ENCODE measurements around the gene CPPED1.

Gene CPPED1

GRCh38 chr16:12672986-12673385 lies 130.7 kb downstream of the CPPED1 start:
- Histone ChIP-seq H3K9me3 (replicated peaks in 1 of 11) (peaks cover 19 to 39% (median 27%) of the 10 kb centered on the region in 11 experiments), H4K20me1 (peaks cover 0 to 63% (median 11%) of the 10 kb centered on the region in 11 experiments; a peak in 10 of 22 replicates), H3K27me3 (no peaks in the 10 kb centered on the region), H3K4me2 (peak overlapping the region in 9 of 11 experiments; percentile 22 to 79 (median 57); a peak in 16 of 22 replicates), H3K9ac (peak overlapping the region in 3 of 11 experiments; percentile 11 to 50 (median 15); a peak in 3 of 22 replicates), H3K27ac (no peak overlapping the region), H3K4me1 (peaks cover 30 to 59% (median 54%) of the 10 kb centered on the region in 10 experiments), H3K4me3 (no peak overlapping the region), H3K36me3 (peaks cover 8 to 88% (median 25%) of the 10 kb centered on the region in 11 experiments; a peak in 18 of 22 replicates)
- TF ChIP-seq Cebpa-rat (IDR thresholded peaks at IDR 0.05), result no peak

DNA sequence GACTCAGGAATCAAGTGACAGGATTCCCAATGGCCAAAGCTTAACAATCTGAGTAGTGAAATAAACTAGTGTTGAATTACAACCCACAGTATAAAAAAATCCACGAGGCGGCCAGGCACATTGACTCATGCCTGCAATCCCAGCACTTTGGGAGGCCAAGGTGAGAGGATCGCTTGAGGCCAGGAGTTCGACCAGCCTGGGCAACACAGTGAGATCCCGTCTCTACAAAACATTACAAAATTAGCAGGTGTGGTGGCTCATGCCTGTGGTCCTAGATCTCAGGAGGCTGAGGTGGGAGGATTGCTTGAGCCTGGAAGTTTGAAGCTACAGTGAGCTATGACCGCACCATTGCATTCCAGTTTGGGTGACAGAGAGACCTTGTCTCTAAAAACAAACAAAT lies 133.8 kb downstream of the CPPED1 start:
- peaks cover 34 to 61% (median 49%) of the 10 kb centered on the region in 11 experiments for H3K9me3 ChIP-seq (replicated peaks in 1 of 11)
- no peak for TF ChIP-seq Cebpa-rat (IDR thresholded peaks at IDR 0.05)
- H3K36me3 ChIP-seq, result peaks cover 8 to 100% (median 35%) of the 10 kb centered on the region in 11 experiments; a peak in 19 of 22 replicates

GRCh38 chr16:12667909-12668308 lies 135.8 kb downstream of the CPPED1 start:
- Histone ChIP-seq H3K4me3 (no peak overlapping the region; a peak in 1 of 20 replicates), H3K9ac (no peak overlapping the region), H4K20me1 (peaks cover 0 to 44% (median 0%) of the 10 kb centered on the region in 11 experiments; a peak in 6 of 22 replicates), H3K27me3 (no peaks in the 10 kb centered on the region), H3K9me3 (replicated peaks in 1 of 11) (peaks cover 36 to 61% (median 49%) of the 10 kb centered on the region in 11 experiments), H3K27ac (no peak overlapping the region), H3K4me1 (peaks cover 0 to 16% (median 3%) of the 10 kb centered on the region in 10 experiments; a peak in 13 of 20 replicates), H3K4me2 (no peak overlapping the region), H3K36me3 (peaks cover 18 to 100% (median 54%) of the 10 kb centered on the region in 11 experiments; a peak in 21 of 22 replicates)
- TF ChIP-seq Cebpa-rat (IDR thresholded peaks at IDR 0.05), result no peak

More for the DNA sequence above, 133.8 kb downstream of the CPPED1 start:
- Histone ChIP-seq H3K27ac (no peak overlapping the region), H3K27me3 (no peaks in the 10 kb centered on the region), H3K9ac (no peak overlapping the region), H3K4me2 (no peak overlapping the region), H3K4me1 (peaks cover 15 to 29% (median 23%) of the 10 kb centered on the region in 10 experiments), H3K4me3 (no peak overlapping the region), H4K20me1 (peaks cover 0 to 58% (median 0%) of the 10 kb centered on the region in 11 experiments; a peak in 6 of 22 replicates)

- no peak overlapping the region for H3K27ac ChIP-seq
- no peak overlapping the region for H3K9ac ChIP-seq
- H3K27me3 ChIP-seq, result no peaks in the 10 kb centered on the region
- peaks cover 15 to 100% (median 56%) of the 10 kb centered on the region in 11 experiments; a peak in 21 of 22 replicates for H3K36me3 ChIP-seq
- H3K4me1 ChIP-seq, result peaks cover 0 to 7% (median 0%) of the 10 kb centered on the region in 10 experiments; a peak in 2 of 20 replicates
- H3K4me3 ChIP-seq, result no peak overlapping the region
- no peak for TF ChIP-seq Cebpa-rat (IDR thresholded peaks at IDR 0.05)
- peaks cover 29 to 46% (median 37%) of the 10 kb centered on the region in 11 experiments for H3K9me3 ChIP-seq (replicated peaks in 1 of 11)
- H3K4me2 ChIP-seq, result no peak overlapping the region
- H4K20me1 ChIP-seq, result peaks cover 0 to 45% (median 0%) of the 10 kb centered on the region in 11 experiments; a peak in 5 of 22 replicates
These were observed 139.4 kb downstream of the CPPED1 start for GRCh38 chr16:12664164-12664733.

DNA sequence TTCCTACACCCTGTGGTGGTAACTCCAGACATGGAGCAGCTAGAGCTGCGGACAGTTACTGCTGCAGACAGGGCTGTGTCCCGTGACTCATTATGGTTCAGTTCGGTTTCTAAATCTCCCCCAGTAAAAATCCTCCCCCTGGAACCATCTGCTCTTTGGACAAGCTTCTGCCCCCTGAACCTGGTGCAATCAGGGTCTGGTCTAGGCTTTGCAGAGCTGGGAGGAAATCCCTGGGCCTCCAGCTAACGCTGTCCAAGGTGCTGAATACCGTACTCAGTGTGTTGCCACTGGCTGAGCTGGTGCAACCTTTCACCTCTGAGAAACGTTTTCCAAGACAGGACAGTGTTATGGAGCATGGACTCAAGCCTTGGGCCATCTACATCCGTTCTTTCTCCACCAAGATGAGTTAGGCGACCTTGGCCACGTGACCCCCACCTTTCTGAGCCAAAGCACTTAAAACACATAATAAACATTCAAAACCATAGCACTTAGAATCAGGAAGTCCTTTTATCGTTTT lies 142.0 kb downstream of the CPPED1 start:
- Histone ChIP-seq H3K4me1 (peaks cover 0 to 7% (median 0%) of the 10 kb centered on the region in 10 experiments; a peak in 2 of 20 replicates), H4K20me1 (peaks cover 0 to 37% (median 0%) of the 10 kb centered on the region in 11 experiments; a peak in 5 of 22 replicates), H3K27me3 (no peaks in the 10 kb centered on the region), H3K9me3 (replicated peaks in 1 of 11) (peaks cover 18 to 37% (median 26%) of the 10 kb centered on the region in 11 experiments), H3K9ac (no peak overlapping the region), H3K4me3 (no peak overlapping the region), H3K36me3 (peaks cover 8 to 89% (median 40%) of the 10 kb centered on the region in 11 experiments; a peak in 21 of 22 replicates), H3K4me2 (no peak overlapping the region), H3K27ac (no peak overlapping the region)
- TF ChIP-seq Cebpa-rat (IDR thresholded peaks at IDR 0.05), result no peak

- no peak overlapping the region for H3K27ac ChIP-seq
- H3K4me3 ChIP-seq, result no peak overlapping the region
- peaks cover 0 to 20% (median 0%) of the 10 kb centered on the region in 11 experiments; a peak in 4 of 22 replicates for H4K20me1 ChIP-seq
- no peaks in the 10 kb centered on the region for H3K27me3 ChIP-seq
- peaks cover 0 to 7% (median 0%) of the 10 kb centered on the region in 10 experiments; a peak in 2 of 20 replicates for H3K4me1 ChIP-seq
- H3K36me3 ChIP-seq, result peaks cover 7 to 71% (median 39%) of the 10 kb centered on the region in 11 experiments; a peak in 20 of 22 replicates
- no peak overlapping the region for H3K4me2 ChIP-seq
- TF ChIP-seq Cebpa-rat (IDR thresholded peaks at IDR 0.05), result no peak
- H3K9ac ChIP-seq, result no peak overlapping the region
- H3K9me3 ChIP-seq (replicated peaks in 1 of 11), result peaks cover 13 to 30% (median 18%) of the 10 kb centered on the region in 11 experiments
These were observed 143.8 kb downstream of the CPPED1 start for GRCh38 chr16:12659871-12660270.

GRCh38 chr16:12658506-12658905 lies 145.2 kb downstream of the CPPED1 start:
- peaks cover 0 to 14% (median 0%) of the 10 kb centered on the region in 11 experiments; a peak in 3 of 22 replicates for H4K20me1 ChIP-seq
- H3K27me3 ChIP-seq, result no peaks in the 10 kb centered on the region
- no peak for TF ChIP-seq Cebpa-rat (IDR thresholded peaks at IDR 0.05)

GRCh38 chr16:12655537-12655936 lies 148.2 kb downstream of the CPPED1 start:
- no peaks in the 10 kb centered on the region for H4K20me1 ChIP-seq
- H3K27me3 ChIP-seq, result no peaks in the 10 kb centered on the region
- H3K4me2 ChIP-seq, result no peak overlapping the region
- H3K9ac ChIP-seq, result no peak overlapping the region
- TF ChIP-seq Cebpa-rat (IDR thresholded peaks at IDR 0.05), result no peak
- H3K9me3 ChIP-seq (replicated peaks in 1 of 11), result peaks cover 9 to 26% (median 15%) of the 10 kb centered on the region in 11 experiments
- no peak overlapping the region for H3K27ac ChIP-seq
- no peak overlapping the region for H3K4me3 ChIP-seq
- no peaks in the 10 kb centered on the region for H3K4me1 ChIP-seq
- peaks cover 0 to 28% (median 11%) of the 10 kb centered on the region in 11 experiments; a peak in 13 of 22 replicates for H3K36me3 ChIP-seq

More at GRCh38 chr16:12658506-12658905, 145.2 kb downstream of the CPPED1 start:
- H3K4me1 ChIP-seq, result no peaks in the 10 kb centered on the region
- H3K9ac ChIP-seq, result no peak overlapping the region
- H3K36me3 ChIP-seq, result peaks cover 4 to 57% (median 25%) of the 10 kb centered on the region in 11 experiments; a peak in 18 of 22 replicates
- H3K9me3 ChIP-seq (replicated peaks in 1 of 11), result peaks cover 13 to 28% (median 18%) of the 10 kb centered on the region in 11 experiments
- no peak overlapping the region for H3K4me3 ChIP-seq
- H3K27ac ChIP-seq, result no peak overlapping the region
- no peak overlapping the region for H3K4me2 ChIP-seq

DNA sequence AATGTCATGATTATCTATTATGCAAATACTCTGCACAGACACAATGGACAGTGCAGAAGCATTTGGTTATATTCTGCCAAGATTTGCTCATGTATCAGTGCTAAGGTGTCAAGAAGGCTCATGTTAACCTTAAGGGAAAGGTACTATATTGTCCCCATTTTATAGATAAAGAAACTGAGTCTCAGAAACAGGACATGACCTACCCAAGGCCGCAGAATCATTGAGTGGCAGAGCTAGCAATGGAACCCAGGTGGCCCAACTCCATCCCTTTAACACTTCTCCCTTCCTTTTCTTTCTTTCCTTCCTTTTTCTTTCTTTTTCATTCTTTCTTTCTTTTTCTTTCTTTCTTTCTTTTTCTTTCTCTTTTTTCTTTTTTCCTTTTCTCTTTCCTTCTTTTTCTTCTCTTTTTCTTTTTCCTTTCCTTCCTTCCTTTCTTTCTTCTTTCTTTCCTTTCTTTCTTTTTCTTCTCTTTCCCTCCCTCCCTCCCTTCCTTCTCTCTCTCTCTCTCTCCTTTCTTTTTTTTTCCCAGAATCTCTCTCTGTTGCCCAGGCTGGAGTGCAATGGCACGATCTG lies 149.8 kb downstream of the CPPED1 start:
- Histone ChIP-seq H4K20me1 (no peaks in the 10 kb centered on the region), H3K36me3 (peaks cover 0 to 12% (median 9%) of the 10 kb centered on the region in 11 experiments; a peak in 12 of 22 replicates), H3K4me1 (no peaks in the 10 kb centered on the region), H3K9ac (no peak overlapping the region), H3K27me3 (no peaks in the 10 kb centered on the region), H3K4me3 (no peak overlapping the region), H3K27ac (no peak overlapping the region), H3K4me2 (no peak overlapping the region), H3K9me3 (replicated peaks in 1 of 11) (peaks cover 9 to 17% (median 13%) of the 10 kb centered on the region in 11 experiments)
- TF ChIP-seq Cebpa-rat (IDR thresholded peaks at IDR 0.05), result no peak
